Medulla oblongata (tissue), 1 donor: ENCODE data around the gene OAS1.

ENCODE experiments used
- DNase-seq: peaks from one replicate; pipeline ENCODE4 v3.0.0-alpha.2; 2015; ENCODE audit errors: extremely low spot score

The OAS1 gene

DNA sequence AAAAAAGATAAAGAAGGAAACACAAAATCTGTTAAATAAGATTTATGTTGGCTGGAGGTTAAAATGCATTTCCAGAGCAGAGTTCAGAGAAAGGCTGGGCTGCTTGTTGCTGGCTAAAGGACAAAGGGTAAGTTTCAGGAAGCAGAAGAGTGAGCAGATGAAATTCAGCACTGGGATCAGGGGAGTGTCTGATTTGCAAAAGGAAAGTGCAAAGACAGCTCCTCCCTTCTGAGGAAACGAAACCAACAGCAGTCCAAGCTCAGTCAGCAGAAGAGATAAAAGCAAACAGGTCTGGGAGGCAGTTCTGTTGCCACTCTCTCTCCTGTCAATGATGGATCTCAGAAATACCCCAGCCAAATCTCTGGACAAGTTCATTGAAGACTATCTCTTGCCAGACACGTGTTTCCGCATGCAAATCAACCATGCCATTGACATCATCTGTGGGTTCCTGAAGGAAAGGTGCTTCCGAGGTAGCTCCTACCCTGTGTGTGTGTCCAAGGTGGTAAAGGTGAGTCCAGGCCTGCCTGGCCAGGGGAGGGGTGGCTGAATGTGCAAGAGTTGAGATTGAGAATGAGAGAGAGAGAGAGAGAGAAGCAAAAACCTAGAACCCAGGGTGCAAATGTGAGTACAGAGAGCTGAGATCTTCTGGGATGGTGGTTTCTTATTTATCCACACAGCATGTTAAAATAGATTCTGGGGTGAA, at the start of gene OAS1:
OAS1 (plus strand) TSS at position 251 of the 703 bp plus-strand sequence; CDS start at position 329, 78 bp downstream.
- peak; percentile 80 for DNase-seq

DNA sequence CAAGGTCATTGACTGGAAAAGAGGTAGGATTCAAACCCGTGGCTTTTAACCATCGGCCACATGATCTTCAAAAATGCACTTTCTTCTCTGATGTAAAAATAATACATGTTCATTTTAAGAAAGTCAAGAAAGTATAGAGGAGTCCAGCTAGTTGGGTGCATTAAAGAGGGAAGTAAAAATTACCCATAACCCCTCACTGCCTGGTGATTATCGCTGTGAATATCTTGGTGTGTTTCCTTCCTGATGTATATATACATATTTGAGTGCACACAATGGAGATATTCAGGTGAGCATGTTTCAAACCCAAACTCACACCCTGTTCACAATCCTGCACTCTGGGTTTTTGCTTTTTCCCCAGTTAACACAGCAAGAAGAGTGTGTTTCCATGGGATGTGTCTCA, 47.5 kb upstream of the OAS1 start:
- no peak for DNase-seq

GRCh38 chr12:112860181-112860580, 46.6 kb upstream of the OAS1 start:
- DNase-seq: no peak

GRCh38 chr12:112861284-112861683, 45.5 kb upstream of the OAS1 start:
- DNase-seq: no peak

- DNase-seq: no peak
Measured at GRCh38 chr12:112862636-112863290, 44.0 kb upstream of the OAS1 start.

- no peak for DNase-seq
Measured at GRCh38 chr12:112868459-112869041, 38.2 kb upstream of the OAS1 start.

DNA sequence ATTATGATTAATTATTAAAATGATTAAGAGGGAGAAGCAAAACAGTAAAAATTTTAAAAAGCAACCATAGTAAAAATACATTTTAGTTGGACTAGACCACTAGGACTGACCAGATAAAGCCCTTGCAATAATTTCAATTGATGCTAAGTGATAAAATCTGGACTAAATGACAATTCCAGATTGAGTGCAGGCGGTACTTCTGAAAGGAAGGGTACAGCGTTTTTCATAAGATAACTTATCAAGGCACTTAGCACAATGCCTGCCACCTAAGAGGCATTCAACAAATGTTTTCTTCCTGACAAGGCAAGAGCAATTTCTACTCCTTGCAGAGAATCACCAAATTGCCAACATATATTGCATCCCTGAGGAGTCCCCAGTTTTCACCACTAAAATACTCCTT, 37.7 kb upstream of the OAS1 start:
- DNase-seq: no peak

DNA sequence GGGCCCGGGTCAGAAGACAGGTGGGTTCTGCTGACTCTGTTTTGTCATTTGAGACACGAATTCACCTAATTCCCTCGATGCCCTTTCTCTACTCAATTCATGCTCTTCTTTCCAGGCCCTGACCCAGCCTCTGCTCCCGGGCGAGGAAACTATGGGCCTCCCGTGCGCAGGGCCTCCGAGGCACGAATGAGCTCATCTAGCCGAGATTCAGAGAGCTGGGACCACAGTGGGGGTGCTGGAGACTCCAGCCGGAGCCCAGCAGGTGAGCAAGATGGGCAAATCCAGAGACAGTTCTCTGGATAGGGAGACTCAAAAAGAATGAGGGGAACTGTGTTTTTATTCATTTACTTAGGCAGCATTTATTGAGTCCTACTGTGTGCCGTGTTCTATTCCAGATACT, 37.0 kb upstream of the OAS1 start:
- DNase-seq: no peak

DNA sequence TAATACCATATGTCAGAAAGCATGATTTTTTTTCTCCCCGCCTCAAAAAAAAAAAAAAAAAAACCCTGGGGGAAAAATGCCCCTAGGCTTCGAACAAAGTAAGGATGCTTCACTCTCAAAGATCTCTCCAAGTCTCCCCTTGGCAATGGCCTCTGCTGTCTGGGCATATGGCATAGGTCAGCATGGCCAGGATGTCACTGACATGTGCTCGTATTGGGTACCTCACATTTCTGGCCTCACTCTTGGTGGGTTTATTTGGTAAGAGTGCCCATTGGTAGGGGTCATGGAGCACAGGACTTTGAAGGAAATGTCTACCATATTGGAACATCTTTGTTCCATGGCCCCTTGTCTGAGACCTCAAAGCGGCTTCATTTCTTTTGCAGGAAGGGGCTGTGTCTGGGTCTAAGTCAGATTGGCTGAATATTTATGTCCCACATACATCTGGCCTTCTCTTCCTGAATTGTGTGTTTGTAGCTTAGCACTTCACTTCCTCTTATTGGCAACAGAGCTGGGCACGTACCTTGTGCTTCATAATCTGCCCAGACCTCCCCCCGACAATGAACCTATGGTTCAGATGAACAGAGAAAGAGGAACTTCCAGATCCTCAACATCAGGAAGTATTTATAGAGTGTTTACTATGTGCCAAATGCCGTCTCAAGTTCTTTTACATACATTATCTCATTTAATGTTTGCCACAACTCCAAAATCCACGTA, 36.3 kb upstream of the OAS1 start:
- peak; percentile 31 for DNase-seq

DNA sequence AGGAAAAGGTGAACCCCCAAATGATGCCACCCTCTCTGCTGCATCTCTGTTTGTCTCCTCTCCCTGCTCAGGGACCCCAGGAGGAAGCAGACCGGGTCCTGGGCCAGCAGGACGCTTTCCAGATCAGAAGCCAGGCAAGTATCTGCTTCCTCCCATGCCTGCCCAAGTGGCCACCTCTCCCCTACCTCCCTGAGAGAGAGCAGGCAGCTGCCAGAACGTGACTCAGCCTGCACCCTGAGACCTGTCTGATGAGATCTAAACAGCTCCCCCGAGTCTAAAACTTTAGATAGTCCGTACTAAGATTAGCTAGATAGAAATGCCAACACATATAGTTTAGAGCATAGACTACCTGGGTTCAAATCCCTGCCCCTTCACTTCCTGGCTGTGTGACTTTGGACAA, 31.2 kb upstream of the OAS1 start:
- no peak for DNase-seq

DNA sequence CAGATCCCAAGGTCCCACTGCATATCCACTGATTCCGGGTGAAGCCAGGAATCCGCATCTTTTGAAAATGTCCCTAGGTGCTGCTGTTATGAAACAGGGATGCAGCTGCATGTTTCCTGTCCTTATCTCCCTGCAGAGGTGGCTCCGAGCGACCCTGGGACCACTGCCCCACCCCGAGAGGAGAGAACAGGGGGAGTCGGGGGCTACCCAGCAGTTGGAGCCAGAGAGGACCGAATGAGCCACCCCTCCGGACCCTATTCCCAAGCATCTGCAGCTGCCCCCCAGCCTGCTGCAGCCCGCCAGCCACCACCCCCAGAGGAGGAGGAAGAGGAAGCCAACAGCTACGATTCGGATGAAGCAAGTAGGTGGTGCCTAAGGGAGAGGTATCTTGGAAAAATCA, 30.3 kb upstream of the OAS1 start:
- DNase-seq: no peak

GRCh38 chr12:112877006-112877405, 29.8 kb upstream of the OAS1 start:
- no peak for DNase-seq

DNA sequence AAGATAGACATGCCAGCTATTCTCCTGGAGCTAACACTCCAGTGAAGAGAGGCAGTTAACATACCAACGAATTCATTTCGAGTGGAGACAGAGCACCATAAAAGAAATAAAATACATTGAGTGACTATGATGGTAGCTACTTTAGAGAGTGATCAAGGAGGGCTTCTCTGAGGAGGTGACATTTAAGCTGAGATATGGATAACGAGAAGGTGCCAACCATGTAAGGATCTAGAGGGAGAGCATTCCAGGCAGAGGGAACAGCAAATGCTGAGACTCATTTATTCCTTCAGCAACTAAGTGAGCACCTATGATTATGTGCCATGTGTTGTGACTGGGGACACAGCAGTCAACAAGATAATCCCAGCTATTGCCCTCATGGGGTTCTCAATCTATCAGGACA, 28.3 kb upstream of the OAS1 start:
- no peak for DNase-seq

GRCh38 chr12:112879191-112879705, 27.5 kb upstream of the OAS1 start:
- DNase-seq: no peak

- no peak for DNase-seq
Measured at GRCh38 chr12:112881602-112882001, 25.2 kb upstream of the OAS1 start.

- no peak for DNase-seq
Measured at GRCh38 chr12:112885236-112885635, 21.5 kb upstream of the OAS1 start.

GRCh38 chr12:112887550-112887949, 19.2 kb upstream of the OAS1 start:
- no peak for DNase-seq

DNA sequence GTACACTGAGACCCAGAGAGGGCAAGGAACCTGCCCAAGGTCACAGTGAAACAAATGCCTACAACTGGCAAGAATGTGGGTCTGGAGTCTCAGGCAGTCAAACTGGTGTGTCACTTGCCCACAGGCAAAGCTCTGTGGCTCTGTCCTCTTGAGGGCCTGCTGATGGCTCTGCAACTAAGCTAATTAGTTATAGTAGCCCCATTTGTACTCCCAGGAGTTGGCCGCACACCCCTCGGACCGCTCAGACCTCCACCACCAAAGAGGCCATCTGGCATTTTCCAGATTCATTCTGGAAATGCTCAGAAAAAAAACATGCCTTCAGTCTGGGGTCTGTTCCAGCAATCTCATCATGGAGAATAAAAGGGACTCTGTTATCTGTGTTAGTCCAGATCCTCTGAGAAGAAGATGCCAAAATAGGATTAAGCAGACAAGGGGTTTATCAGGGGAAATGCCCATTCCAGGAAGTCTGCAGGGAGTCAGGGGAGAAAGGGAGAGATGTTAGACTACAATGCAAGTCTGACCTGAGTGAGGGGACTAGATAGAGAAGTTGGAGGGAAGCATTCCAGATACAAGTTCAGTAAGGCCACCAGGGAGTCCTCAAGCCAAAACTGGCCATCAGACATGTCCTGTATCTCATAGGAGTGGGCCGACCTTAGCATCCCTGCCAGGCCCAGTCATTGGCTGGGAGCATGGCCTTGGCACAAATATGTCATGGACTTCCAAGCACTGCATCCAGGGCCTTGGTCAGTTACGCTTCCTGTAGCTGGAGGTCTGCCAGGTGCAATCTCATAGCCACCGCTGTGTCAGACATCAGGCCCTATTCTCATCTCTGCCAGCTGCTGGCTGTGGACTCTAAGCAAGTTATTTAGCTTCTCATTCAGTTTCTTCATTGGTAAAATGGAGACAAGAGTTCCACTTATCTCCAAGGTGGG, 15.4 kb upstream of the OAS1 start:
- DNase-seq: peak; percentile 48

- no peak for DNase-seq
Measured at GRCh38 chr12:112892856-112893255, 13.9 kb upstream of the OAS1 start.

DNA sequence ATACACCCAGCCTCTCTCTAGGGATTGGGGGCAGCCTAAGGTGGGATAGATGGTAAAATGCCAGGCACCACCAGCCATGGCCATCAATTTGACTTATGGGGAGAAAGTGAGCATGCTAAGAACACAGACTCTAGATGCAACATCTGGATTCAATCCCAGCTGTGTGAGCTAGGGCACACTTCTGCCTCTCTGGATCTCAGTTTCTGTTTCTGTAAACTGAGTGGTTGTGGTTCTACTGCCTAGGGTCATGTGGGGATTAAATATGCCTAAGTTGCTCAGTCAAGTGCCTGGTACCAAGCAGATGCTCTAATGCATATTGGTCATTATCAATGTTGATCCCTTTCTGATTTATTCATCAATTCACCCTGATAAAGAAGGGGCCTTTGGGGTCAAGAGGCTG, 12.6 kb upstream of the OAS1 start:
- no peak for DNase-seq

GRCh38 chr12:112898380-112898779, 8.4 kb upstream of the OAS1 start:
- no peak for DNase-seq
